ENCODE results near the gene OR5M3.

DNA sequence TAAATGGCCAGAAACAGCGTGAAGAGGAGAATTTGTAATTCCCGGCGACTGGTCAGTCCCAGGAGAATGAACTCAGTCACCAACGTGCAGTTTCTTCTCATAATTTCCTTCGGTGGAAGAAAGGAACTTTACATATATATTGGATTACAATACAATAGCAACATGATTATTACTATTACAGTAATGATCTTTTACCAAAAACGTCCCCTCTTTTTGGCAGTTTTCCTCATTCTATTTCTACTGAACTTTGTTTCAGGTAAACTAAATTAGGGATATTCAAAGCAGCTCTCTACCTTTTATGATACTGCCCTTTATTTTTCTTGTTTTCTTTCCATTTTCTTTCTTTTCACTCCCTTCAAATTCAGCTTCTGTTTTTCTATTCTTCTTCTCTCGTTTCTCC, 18.1 kb upstream of the OR5M3 start, which contains the start of gene OR5M8:
- TF ChIP-seq, protein P1, sequence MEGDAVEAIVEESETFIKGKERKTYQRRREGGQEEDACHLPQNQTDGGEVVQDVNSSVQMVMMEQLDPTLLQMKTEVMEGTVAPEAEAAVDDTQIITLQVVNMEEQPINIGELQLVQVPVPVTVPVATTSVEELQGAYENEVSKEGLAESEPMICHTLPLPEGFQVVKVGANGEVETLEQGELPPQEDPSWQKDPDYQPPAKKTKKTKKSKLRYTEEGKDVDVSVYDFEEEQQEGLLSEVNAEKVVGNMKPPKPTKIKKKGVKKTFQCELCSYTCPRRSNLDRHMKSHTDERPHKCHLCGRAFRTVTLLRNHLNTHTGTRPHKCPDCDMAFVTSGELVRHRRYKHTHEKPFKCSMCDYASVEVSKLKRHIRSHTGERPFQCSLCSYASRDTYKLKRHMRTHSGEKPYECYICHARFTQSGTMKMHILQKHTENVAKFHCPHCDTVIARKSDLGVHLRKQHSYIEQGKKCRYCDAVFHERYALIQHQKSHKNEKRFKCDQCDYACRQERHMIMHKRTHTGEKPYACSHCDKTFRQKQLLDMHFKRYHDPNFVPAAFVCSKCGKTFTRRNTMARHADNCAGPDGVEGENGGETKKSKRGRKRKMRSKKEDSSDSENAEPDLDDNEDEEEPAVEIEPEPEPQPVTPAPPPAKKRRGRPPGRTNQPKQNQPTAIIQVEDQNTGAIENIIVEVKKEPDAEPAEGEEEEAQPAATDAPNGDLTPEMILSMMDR (IDR thresholded peaks at IDR 0.05; ENCODE audit: low read depth, low read length, missing input control), result no peak
- TF ChIP-seq, protein P2, sequence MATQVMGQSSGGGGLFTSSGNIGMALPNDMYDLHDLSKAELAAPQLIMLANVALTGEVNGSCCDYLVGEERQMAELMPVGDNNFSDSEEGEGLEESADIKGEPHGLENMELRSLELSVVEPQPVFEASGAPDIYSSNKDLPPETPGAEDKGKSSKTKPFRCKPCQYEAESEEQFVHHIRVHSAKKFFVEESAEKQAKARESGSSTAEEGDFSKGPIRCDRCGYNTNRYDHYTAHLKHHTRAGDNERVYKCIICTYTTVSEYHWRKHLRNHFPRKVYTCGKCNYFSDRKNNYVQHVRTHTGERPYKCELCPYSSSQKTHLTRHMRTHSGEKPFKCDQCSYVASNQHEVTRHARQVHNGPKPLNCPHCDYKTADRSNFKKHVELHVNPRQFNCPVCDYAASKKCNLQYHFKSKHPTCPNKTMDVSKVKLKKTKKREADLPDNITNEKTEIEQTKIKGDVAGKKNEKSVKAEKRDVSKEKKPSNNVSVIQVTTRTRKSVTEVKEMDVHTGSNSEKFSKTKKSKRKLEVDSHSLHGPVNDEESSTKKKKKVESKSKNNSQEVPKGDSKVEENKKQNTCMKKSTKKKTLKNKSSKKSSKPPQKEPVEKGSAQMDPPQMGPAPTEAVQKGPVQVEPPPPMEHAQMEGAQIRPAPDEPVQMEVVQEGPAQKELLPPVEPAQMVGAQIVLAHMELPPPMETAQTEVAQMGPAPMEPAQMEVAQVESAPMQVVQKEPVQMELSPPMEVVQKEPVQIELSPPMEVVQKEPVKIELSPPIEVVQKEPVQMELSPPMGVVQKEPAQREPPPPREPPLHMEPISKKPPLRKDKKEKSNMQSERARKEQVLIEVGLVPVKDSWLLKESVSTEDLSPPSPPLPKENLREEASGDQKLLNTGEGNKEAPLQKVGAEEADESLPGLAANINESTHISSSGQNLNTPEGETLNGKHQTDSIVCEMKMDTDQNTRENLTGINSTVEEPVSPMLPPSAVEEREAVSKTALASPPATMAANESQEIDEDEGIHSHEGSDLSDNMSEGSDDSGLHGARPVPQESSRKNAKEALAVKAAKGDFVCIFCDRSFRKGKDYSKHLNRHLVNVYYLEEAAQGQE (IDR thresholded peaks at IDR 0.05), result no peak
- no peak for TF ChIP-seq EGR1 (IDR thresholded peaks at IDR 0.05; ENCODE audit: low read depth in 2 of 2)
- TF ChIP-seq TAF1 (conservative IDR thresholded peaks at IDR 0.05), result no peak
- no peak for TF ChIP-seq HNF4G (IDR thresholded peaks at IDR 0.05)
- TF ChIP-seq, protein P3, sequence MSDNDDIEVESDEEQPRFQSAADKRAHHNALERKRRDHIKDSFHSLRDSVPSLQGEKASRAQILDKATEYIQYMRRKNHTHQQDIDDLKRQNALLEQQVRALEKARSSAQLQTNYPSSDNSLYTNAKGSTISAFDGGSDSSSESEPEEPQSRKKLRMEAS (IDR thresholded peaks at IDR 0.05), result no peak
- TF ChIP-seq RAD21 (IDR thresholded peaks at IDR 0.05), result no peak
- TF ChIP-seq HNF4A (conservative IDR thresholded peaks at IDR 0.05), result no peak
- no peak for TF ChIP-seq YY1 (IDR thresholded peaks at IDR 0.05)
- TF ChIP-seq FOXA2 (IDR thresholded peaks at IDR 0.05), result no peak
- TF ChIP-seq, protein P4, sequence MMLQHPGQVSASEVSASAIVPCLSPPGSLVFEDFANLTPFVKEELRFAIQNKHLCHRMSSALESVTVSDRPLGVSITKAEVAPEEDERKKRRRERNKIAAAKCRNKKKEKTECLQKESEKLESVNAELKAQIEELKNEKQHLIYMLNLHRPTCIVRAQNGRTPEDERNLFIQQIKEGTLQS (IDR thresholded peaks at IDR 0.05), result no peak
- TF ChIP-seq GABPA (IDR thresholded peaks at IDR 0.05 in 1 of 2, conservative IDR thresholded peaks at IDR 0.05 in 1 of 2), result no peak
